ENCODE results near the gene FAM167B.

- no peak for TF ChIP-seq CTCF (IDR thresholded peaks at IDR 0.05)
- TF ChIP-seq EP300 (IDR thresholded peaks at IDR 0.05) = no peak
- TF ChIP-seq POLR2A (IDR thresholded peaks at IDR 0.05) = no peak
These were observed 20.0 kb downstream of the FAM167B start for GRCh38 chr1:32266921-32267591.

Measured in gastroesophageal sphincter (tissue), 3 donors.